HCT116 (cell line): ENCODE results near the gene PACRGL. TPM values are rescaled to one million over a fixed set of nuclear protein-coding genes. Genes with fewer than 3 reads are reported as not detected.

Experiments used
- ATAC-seq: fragments of 200-7000 bp; cut with Tn5 transposase; 2 replicates; pipeline ENCODE4 v1.9.1; 2020; ENCODE audit warnings: mild to moderate bottlenecking, moderate library complexity
- BruUV-seq: library from RNA; stranded (reverse); fragments of 400-500 nt; replicated peaks from 2 replicates; lab custom pipeline; 2021; lab: Mats Ljungman, UMichigan
- CTCF ChIA-PET: fragments of 300-600 bp; sonication (Branson Sonifier 250); formaldehyde crosslinking; loops from one replicate; lab custom pipeline; 2021; ENCODE audit warnings: antibody characterized with exemption; lab: Charles Lee
- POLR2A ChIA-PET: fragments of 300-600, 350-600 bp; sonication (Branson Sonifier 250); formaldehyde crosslinking; loops from one replicate; lab custom pipeline; 2021; ENCODE audit warnings: antibody characterized with exemption; lab: Charles Lee
- RAD21 ChIA-PET, 2 experiments: fragments of 300-600 bp; sonication (Branson Sonifier 250); formaldehyde crosslinking; loops; one replicate each; lab custom pipeline; 2023; ENCODE audit warnings: low total read pairs in 2 of 2; ENCODE audit not compliant: uncharacterized antibody in 2 of 2, unreplicated experiment in 2 of 2, low non-redundant PET in 1 of 2; lab: Charles Lee
- DNase-seq: peaks from one replicate; pipeline ENCODE4 v3.0.0-alpha.2; 2010; ENCODE audit warnings: low read depth, low spot score
- H2AFZ ChIP-seq: fragments of 200-600 bp; shearing (Covaris generic), sonication (generic); 2 replicates; pipeline ENCODE4 v1.6.1; 2017; ENCODE audit warnings: low read depth, mixed run types, mixed read lengths, antibody characterized with exemption, low read length; ENCODE audit not compliant: poor library complexity, severe bottlenecking
- H3K27ac ChIP-seq: 2 replicates; pipeline ENCODE4 v1.5.1; 2012; ENCODE audit warnings: low read depth, low read length
- H3K27me3 ChIP-seq: fragments of 200-600 bp; sonication (generic); 2 replicates; pipeline ENCODE4 v1.6.1; 2016; ENCODE audit warnings: mixed run types, low read length, mixed read lengths; ENCODE audit not compliant: insufficient read depth
- H3K36me3 ChIP-seq, 2 experiments: fragments of 200-500 bp in 1 of 2; fragments of 200-600 bp in 1 of 2; sonication (Bioruptor generic) in 1 of 2; sonication (generic) in 1 of 2; 2 replicates each; pipeline versions ENCODE4 v1.5.1 to v1.6.1; 2014 to 2016; ENCODE audit warnings: low read length in 2 of 2, inconsistent platforms in 1 of 2, mixed read lengths in 1 of 2, mixed run types in 1 of 2; ENCODE audit not compliant: insufficient read depth in 2 of 2, control insufficient read depth in 1 of 2
- H3K4me1 ChIP-seq, 2 experiments: fragments of 200-600 bp in 1 of 2; sonication (generic) in 1 of 2; 2 replicates each; pipeline versions ENCODE4 v1.5.1 to v1.6.1; 2012 to 2017; ENCODE audit warnings: low read length in 2 of 2, inconsistent platforms in 1 of 2, mild to moderate bottlenecking in 1 of 2, mixed read lengths in 1 of 2, mixed run types in 1 of 2, moderate library complexity in 1 of 2; ENCODE audit not compliant: insufficient read depth in 2 of 2, control insufficient read depth in 1 of 2
- H3K4me2 ChIP-seq: fragments of 200-600 bp; sonication (generic); 2 replicates; pipeline ENCODE4 v1.6.1; 2017; ENCODE audit warnings: mixed run types, low read length, mixed read lengths
- H3K4me3 ChIP-seq, 2 experiments: fragments of 200-600 bp in 1 of 2; sonication (generic) in 1 of 2; replicated peaks in 1 of 2; 2 replicates each; pipeline ENCODE4 v1.5.1; 2011 to 2016; ENCODE audit warnings: low read length in 2 of 2, control low read depth in 1 of 2, low read depth in 1 of 2, mild to moderate bottlenecking in 1 of 2, mixed read lengths in 1 of 2, mixed run types in 1 of 2
- H3K79me2 ChIP-seq: fragments of 200-600 bp; sonication (generic); 2 replicates; pipeline ENCODE4 v1.6.1; 2017; ENCODE audit warnings: mild to moderate bottlenecking, mixed run types, low read length, moderate library complexity, mixed read lengths; ENCODE audit not compliant: insufficient read depth
- H3K9ac ChIP-seq: fragments of 200-600 bp; sonication (generic); 2 replicates; pipeline ENCODE4 v1.6.1; 2016; ENCODE audit warnings: low read length, mixed read lengths
- H3K9me2 ChIP-seq: fragments of 200-600 bp; sonication (generic), shearing (Covaris generic); 2 replicates; pipeline ENCODE4 v1.6.1; 2017; ENCODE audit warnings: mixed run types, mild to moderate bottlenecking, moderate library complexity; ENCODE audit not compliant: insufficient read depth
- H3K9me3 ChIP-seq, 2 experiments: fragments of 200-500 bp in 1 of 2; fragments of 200-600 bp in 1 of 2; sonication (Bioruptor generic) in 1 of 2; sonication (generic) in 1 of 2; 2 replicates each; pipeline ENCODE4 v1.6.1; 2014 to 2017; ENCODE audit warnings: low read length in 2 of 2, mixed read lengths in 2 of 2, inconsistent platforms in 1 of 2, low read depth in 1 of 2, mild to moderate bottlenecking in 1 of 2, mixed run types in 1 of 2, moderate library complexity in 1 of 2; ENCODE audit not compliant: control insufficient read depth in 1 of 2, insufficient read depth in 1 of 2
- H4K20me1 ChIP-seq: fragments of 200-600 bp; sonication (generic), shearing (Covaris generic); 2 replicates; pipeline ENCODE4 v1.6.1; 2017; ENCODE audit warnings: mixed run types, mild to moderate bottlenecking, moderate library complexity; ENCODE audit not compliant: insufficient read depth
- CBX3 ChIP-seq: IDR thresholded peaks from 2 replicates; pipeline ENCODE4 v1.6.1; 2012; ENCODE audit warnings: low read depth
- ELF1 ChIP-seq: IDR thresholded peaks from 2 replicates; pipeline ENCODE4 v1.6.1; 2012; ENCODE audit warnings: low read depth, borderline replicate concordance
- EZH2phosphoT487 ChIP-seq: fragments of 200-600 bp; IDR thresholded peaks from 2 replicates; pipeline ENCODE4 v1.6.1; 2018; ENCODE audit warnings: antibody characterized with exemption, borderline replicate concordance
- FOSL1 ChIP-seq: IDR thresholded peaks from 2 replicates; pipeline ENCODE4 v1.6.1; 2012; ENCODE audit warnings: low read depth
- POLR2A ChIP-seq: IDR thresholded peaks from 2 replicates; pipeline ENCODE4 v1.7.0; 2011; ENCODE audit warnings: borderline replicate concordance; ENCODE audit not compliant: insufficient read depth, insufficient read length; ENCODE audit errors: extremely low read depth
- POLR2AphosphoS5 ChIP-seq: IDR thresholded peaks from 2 replicates; pipeline ENCODE4 v1.6.1; 2011; ENCODE audit warnings: mild to moderate bottlenecking, low read depth, low read length, moderate library complexity
- SP1 ChIP-seq: IDR thresholded peaks from 2 replicates; pipeline ENCODE4 v1.6.1; 2012; ENCODE audit warnings: low read depth
- SRF ChIP-seq: IDR thresholded peaks from 2 replicates; pipeline ENCODE4 v1.6.1; 2012; ENCODE audit warnings: low read depth
- TCF7L2 ChIP-seq: IDR thresholded peaks from 2 replicates; pipeline ENCODE4 v1.7.0; 2011; ENCODE audit warnings: borderline replicate concordance, inconsistent platforms; ENCODE audit not compliant: insufficient read depth, insufficient read length; ENCODE audit errors: extremely low read depth
- ZBTB33 ChIP-seq: IDR thresholded peaks from 2 replicates; pipeline ENCODE4 v1.6.1; 2011; ENCODE audit warnings: mild to moderate bottlenecking, low read length, moderate library complexity; ENCODE audit not compliant: insufficient replicate concordance; ENCODE audit errors: extremely low read depth
- ZFX ChIP-seq: fragments of 450-650 bp; IDR thresholded peaks from 2 replicates; pipeline ENCODE4 v1.6.1; 2017
- intact Hi-C: fragments of 100-400 bp; cut with micrococcal nuclease; formaldehyde crosslinking; loops from 2 replicates; pipeline ENCODE4 v1.10.0; 2022
- total RNA-seq: library from RNA; stranded (reverse); gene quantifications from one replicate; pipeline ENCODE4 v1.2.1, GENCODE V29; 2021; ENCODE audit not compliant: unreplicated experiment
- TF ChIP-seq, protein P1 (sequence below), 3 experiments: fragments of 200-600 bp in 1 of 3; sonication (generic) in 1 of 3; IDR thresholded peaks in 2 of 3; conservative IDR thresholded peaks in 1 of 3; 2 replicates each; pipeline ENCODE4 v1.5.1; 2012 to 2017; ENCODE audit warnings: low read depth in 2 of 3, low read length in 2 of 3, antibody characterized with exemption in 1 of 3, borderline replicate concordance in 1 of 3, control low read depth in 1 of 3, mild to moderate bottlenecking in 1 of 3, mixed read lengths in 1 of 3, mixed run types in 1 of 3, moderate library complexity in 1 of 3; ENCODE audit not compliant: insufficient read depth in 1 of 3
- TF ChIP-seq, protein P2 (sequence below): IDR thresholded peaks from 2 replicates; pipeline ENCODE4 v1.6.1; 2012

PACRGL gene
- total RNA-seq, 1 experiment from 2014 or later = 26.4 TPM

DNA sequence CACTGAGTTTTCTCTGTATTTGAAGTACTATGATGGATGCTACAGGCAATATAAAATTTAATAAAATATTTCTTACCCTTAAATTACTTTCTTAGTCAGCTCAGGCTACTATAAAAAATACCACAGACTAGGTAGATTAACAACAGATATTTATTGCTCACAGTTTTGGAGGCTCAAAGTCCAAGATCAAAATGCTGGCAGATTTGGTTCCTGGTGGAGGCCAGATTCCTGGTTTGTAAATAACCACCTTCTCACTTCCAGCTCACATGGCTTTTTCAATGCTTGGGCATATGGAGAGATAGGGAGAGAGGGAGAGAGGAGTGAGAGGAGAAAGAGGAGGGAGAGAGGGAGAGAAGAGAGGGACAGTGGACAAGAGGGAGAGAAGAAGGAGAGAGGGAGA lies 24.5 kb upstream of the PACRGL start:
- CTCF ChIA-PET = no interaction called here
- DNase-seq = no peak
- Histone ChIP-seq H3K9me3 (no peaks in the 10 kb centered on the region), H4K20me1 (no peaks in the 10 kb centered on the region), H3K4me1 (no peaks in the 10 kb centered on the region), H3K36me3 (no peaks in the 10 kb centered on the region), H3K79me2 (no peaks in the 10 kb centered on the region), H2AFZ (no peak overlapping the region), H3K9ac (no peak overlapping the region), H3K4me2 (no peak overlapping the region), H3K27ac (no peak overlapping the region), H3K27me3 (peaks cover 51% of the 10 kb centered on the region), H3K4me3 (no peak overlapping the region), H3K9me2 (no peaks in the 10 kb centered on the region)
- no peak for TF ChIP-seq FOSL1
- TF ChIP-seq POLR2A = no peak
- TF ChIP-seq, protein P1, sequence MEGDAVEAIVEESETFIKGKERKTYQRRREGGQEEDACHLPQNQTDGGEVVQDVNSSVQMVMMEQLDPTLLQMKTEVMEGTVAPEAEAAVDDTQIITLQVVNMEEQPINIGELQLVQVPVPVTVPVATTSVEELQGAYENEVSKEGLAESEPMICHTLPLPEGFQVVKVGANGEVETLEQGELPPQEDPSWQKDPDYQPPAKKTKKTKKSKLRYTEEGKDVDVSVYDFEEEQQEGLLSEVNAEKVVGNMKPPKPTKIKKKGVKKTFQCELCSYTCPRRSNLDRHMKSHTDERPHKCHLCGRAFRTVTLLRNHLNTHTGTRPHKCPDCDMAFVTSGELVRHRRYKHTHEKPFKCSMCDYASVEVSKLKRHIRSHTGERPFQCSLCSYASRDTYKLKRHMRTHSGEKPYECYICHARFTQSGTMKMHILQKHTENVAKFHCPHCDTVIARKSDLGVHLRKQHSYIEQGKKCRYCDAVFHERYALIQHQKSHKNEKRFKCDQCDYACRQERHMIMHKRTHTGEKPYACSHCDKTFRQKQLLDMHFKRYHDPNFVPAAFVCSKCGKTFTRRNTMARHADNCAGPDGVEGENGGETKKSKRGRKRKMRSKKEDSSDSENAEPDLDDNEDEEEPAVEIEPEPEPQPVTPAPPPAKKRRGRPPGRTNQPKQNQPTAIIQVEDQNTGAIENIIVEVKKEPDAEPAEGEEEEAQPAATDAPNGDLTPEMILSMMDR (IDR thresholded peaks at IDR 0.05 in 2 of 3, conservative IDR thresholded peaks at IDR 0.05 in 1 of 3; ENCODE audit: borderline replicate concordance in 1 of 3, insufficient read depth in 1 of 3, low read depth in 2 of 3, low read length in 2 of 3) = no peak
- no TSS peak for BruUV-seq
- intact Hi-C loops = no loop called here
- POLR2A ChIA-PET = no interaction called here
- ATAC-seq = no peak
- RAD21 ChIA-PET = no interaction called here

- Histone ChIP-seq H3K4me1 (no peaks in the 10 kb centered on the region), H3K4me2 (no peak overlapping the region), H3K9me3 (no peaks in the 10 kb centered on the region), H3K9me2 (no peaks in the 10 kb centered on the region), H3K27me3 (peaks cover 58% of the 10 kb centered on the region), H3K9ac (no peak overlapping the region), H2AFZ (no peak overlapping the region), H3K4me3 (no peak overlapping the region), H4K20me1 (no peaks in the 10 kb centered on the region), H3K36me3 (no peaks in the 10 kb centered on the region), H3K79me2 (no peaks in the 10 kb centered on the region), H3K27ac (no peak overlapping the region)
- ChIA-PET RAD21 (no interaction called here), CTCF (no interaction called here), POLR2A (no interaction called here)
- no TSS peak for BruUV-seq
- intact Hi-C loops = no loop called here
- no peak for DNase-seq
- TF ChIP-seq ELF1 = no peak
- no peak for TF ChIP-seq EZH2phosphoT487
- TF ChIP-seq, protein P2, sequence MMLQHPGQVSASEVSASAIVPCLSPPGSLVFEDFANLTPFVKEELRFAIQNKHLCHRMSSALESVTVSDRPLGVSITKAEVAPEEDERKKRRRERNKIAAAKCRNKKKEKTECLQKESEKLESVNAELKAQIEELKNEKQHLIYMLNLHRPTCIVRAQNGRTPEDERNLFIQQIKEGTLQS = no peak
- TF ChIP-seq ZFX = no peak
- TF ChIP-seq TCF7L2 = no peak
- no peak for TF ChIP-seq SP1
- TF ChIP-seq POLR2A = no peak
- no peak for TF ChIP-seq FOSL1
- TF ChIP-seq POLR2AphosphoS5 = no peak
- no peak for TF ChIP-seq CBX3
- no peak for TF ChIP-seq ZBTB33
- no peak for TF ChIP-seq SRF
- ATAC-seq = no peak
Measured at GRCh38 chr4:20676501-20677197, 23.6 kb upstream of the PACRGL start.
